Heart left ventricle (tissue), 16 donors: ENCODE data around the gene CD24. TPM values are rescaled to one million over a fixed set of nuclear protein-coding genes. Genes with fewer than 3 reads are reported as not detected.

ENCODE experiments used
- ATAC-seq, 4 donors: fragments of 200-7000 bp; cut with Tn5 transposase; one replicate each; pipeline ENCODE4 v1.9.1; 2020 to 2022; ENCODE audit warnings: moderate library complexity in 4 of 4, mild to moderate bottlenecking in 3 of 4, moderate number of reproducible peaks in 1 of 4
- DNase-seq, 5 donors: peaks; one replicate each; pipeline ENCODE4 v3.0.0-alpha.2; 2020
- H3K27ac ChIP-seq, 12 donors: fragments of 200-600 bp; sonication (generic) in 4 of 12; one replicate each; pipeline versions ENCODE4 v1.5.0 to v1.8.0; 2016 to 2022; ENCODE audit warnings: mild to moderate bottlenecking in 2 of 12
- H3K27me3 ChIP-seq, 9 donors: fragments of 200-600 bp; sonication (generic) in 2 of 9; one replicate each; pipeline versions ENCODE4 v1.5.1 to v1.8.0; 2016 to 2022; ENCODE audit warnings: mild to moderate bottlenecking in 3 of 9
- H3K36me3 ChIP-seq, 9 donors: fragments of 200-600 bp; sonication (generic) in 2 of 9; one replicate each; pipeline versions ENCODE4 v1.5.0 to v1.8.0; 2018 to 2022; ENCODE audit warnings: mild to moderate bottlenecking in 2 of 9
- H3K4me1 ChIP-seq, 12 donors: fragments of 200-600 bp; sonication (generic) in 4 of 12; one replicate each; pipeline versions ENCODE4 v1.5.0 to v1.8.0; 2016 to 2022; ENCODE audit warnings: mild to moderate bottlenecking in 3 of 12
- H3K4me3 ChIP-seq, 12 donors: fragments of 200-600 bp; sonication (generic) in 4 of 12; one replicate each; pipeline versions ENCODE4 v1.5.0 to v1.8.0; 2017 to 2022; ENCODE audit warnings: mild to moderate bottlenecking in 9 of 12, moderate library complexity in 4 of 12
- H3K9me3 ChIP-seq, 12 donors: fragments of 200-600 bp; sonication (generic) in 4 of 12; one replicate each; pipeline versions ENCODE4 v1.5.0 to v1.8.0; 2016 to 2022; ENCODE audit warnings: mild to moderate bottlenecking in 1 of 12
- POLR2A ChIP-seq, 2 donors: fragments of 450-650 bp; IDR thresholded peaks; one replicate each; pipeline ENCODE4 v1.6.1; 2017; ENCODE audit warnings: antibody characterized with exemption in 2 of 2, mild to moderate bottlenecking in 2 of 2, moderate library complexity in 2 of 2
- WGBS, 4 donors: extraction: QIAGEN DNeasy Blood & Tissue Kit in 2 of 4; methylation state at CpG; one replicate each; pipeline versions ENCODE4 v1.1.5 to v1.1.7; 2013 to 2018; 5-methylcytosine and 5-hydroxymethylcytosine counted together
- intact Hi-C, 10 donors: fragments of 100-400 bp; cut with DNase I; formaldehyde crosslinking; loops; one replicate each; pipeline versions ENCODE4 v1.11.1 to v1.14.2; 2022
- polyA plus RNA-seq, 2 donors: library from polyadenylated mRNA; stranded (reverse); fragments of 200-250 nt; gene quantifications; one replicate each; pipeline ENCODE4 v1.2.3, GENCODE V29; 2013
- total RNA-seq, 9 donors: library from RNA; depleted of rRNA in 2 of 9; stranded (reverse); fragments of >200 nt in 2 of 9; fragmentation: NEBNext Ultra II Directional in 3 of 9; extraction: Animal tissue kit (Norgen Biotek cat#: 25700) in 3 of 9; gene quantifications; one replicate each; pipeline versions ENCODE4 v1.1.0 to v1.2.4, GENCODE V29; 2016 to 2023
- TF ChIP-seq, protein P1 (sequence below), 12 donors: fragments of 200-600 bp; sonication (generic) in 4 of 12; IDR thresholded peaks; one replicate each; pipeline versions ENCODE4 v1.5.0 to v1.8.0; 2018 to 2022; ENCODE audit warnings: antibody characterized with exemption in 12 of 12, mild to moderate bottlenecking in 5 of 12
- donor health status: ischemic (EF 13 %, LVEDD 7.1; RV severe dilation, severe dysfunction).
- donor health status: healthy with polysubstance abuse.
- donor health status: DM: no; HTN: yes; CAD: no.
- donor health status: DM: no; HTN: no; CAD: no.
- donor health status: ischemic (EF 25% LVEDD 6.9; RV normal size, moderate dysfunction).
- donor health status: ischemic (EF 25% LVEDD 5.7; RV mildly dilated, moderate dysfunction).
- donor health status: healthy.
- donor health status: DM: yes; HTN: yes; CAD: no.
- donor health status: ischemic (EF 35%, LVEDD 5.7; RV mildly dilated, moderate dysfunction).
- donor health status: nonischemic (EF 11% LVEDD 7.7; RV severe dilation, severe dysfunction).
- donor health status: DM: yes; HTN: yes; CAD: no.
- donor health status: PGD.
- donor health status: ischemic (EF 29% LVEDD 5.4; RV normal size, mild dysfunction).
- donor health status: nonischemic (EF 23%, LVEDD 6.1; RV moderate dilation, normal function).

CD24 gene
- total and polyA plus RNA-seq, 11 donors: 0.16 to 2.8 (median 0.90) TPM; not detected in 3

DNA sequence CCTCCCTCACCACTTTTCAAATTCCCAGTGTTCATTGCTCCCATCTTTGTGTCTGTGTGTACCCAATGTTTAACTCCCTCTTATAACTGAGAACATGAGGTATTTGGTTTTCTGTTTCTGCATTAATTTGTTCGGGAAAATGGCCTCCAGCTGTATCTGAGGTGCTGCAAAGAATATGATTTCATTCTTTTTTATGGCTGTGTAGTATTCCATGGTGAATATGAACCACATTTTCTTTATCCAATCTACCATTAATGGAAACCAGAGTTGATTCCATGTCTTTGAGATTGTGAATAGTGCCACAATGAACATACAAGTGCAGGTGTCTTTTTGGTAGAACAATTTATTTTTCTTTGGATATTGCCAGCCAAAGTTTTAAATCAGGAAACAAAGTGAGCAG, 10.4 kb downstream of the CD24 start:
- H3K9me3 ChIP-seq: no peaks in the 10 kb centered on the region
- DNase-seq (no peak), ATAC-seq (no peak)
- WGBS, 4 donors: 55 to 68% (median 64%) methylated on average over 1 of the region's 1 CpG
- no peaks in the 10 kb centered on the region for H3K4me1 ChIP-seq
- no peak overlapping the region for H3K27ac ChIP-seq
- H3K4me3 ChIP-seq: no peak overlapping the region
- no peak for TF ChIP-seq POLR2A (IDR thresholded peaks at IDR 0.05)
- TF ChIP-seq, protein P1, sequence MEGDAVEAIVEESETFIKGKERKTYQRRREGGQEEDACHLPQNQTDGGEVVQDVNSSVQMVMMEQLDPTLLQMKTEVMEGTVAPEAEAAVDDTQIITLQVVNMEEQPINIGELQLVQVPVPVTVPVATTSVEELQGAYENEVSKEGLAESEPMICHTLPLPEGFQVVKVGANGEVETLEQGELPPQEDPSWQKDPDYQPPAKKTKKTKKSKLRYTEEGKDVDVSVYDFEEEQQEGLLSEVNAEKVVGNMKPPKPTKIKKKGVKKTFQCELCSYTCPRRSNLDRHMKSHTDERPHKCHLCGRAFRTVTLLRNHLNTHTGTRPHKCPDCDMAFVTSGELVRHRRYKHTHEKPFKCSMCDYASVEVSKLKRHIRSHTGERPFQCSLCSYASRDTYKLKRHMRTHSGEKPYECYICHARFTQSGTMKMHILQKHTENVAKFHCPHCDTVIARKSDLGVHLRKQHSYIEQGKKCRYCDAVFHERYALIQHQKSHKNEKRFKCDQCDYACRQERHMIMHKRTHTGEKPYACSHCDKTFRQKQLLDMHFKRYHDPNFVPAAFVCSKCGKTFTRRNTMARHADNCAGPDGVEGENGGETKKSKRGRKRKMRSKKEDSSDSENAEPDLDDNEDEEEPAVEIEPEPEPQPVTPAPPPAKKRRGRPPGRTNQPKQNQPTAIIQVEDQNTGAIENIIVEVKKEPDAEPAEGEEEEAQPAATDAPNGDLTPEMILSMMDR (IDR thresholded peaks at IDR 0.05): no peak
- intact Hi-C loops: no loop called here
- H3K36me3 ChIP-seq: no peaks in the 10 kb centered on the region
- H3K27me3 ChIP-seq: peaks cover 0 to 21% (median 0%) of the 10 kb centered on the region in 9 donors

DNA sequence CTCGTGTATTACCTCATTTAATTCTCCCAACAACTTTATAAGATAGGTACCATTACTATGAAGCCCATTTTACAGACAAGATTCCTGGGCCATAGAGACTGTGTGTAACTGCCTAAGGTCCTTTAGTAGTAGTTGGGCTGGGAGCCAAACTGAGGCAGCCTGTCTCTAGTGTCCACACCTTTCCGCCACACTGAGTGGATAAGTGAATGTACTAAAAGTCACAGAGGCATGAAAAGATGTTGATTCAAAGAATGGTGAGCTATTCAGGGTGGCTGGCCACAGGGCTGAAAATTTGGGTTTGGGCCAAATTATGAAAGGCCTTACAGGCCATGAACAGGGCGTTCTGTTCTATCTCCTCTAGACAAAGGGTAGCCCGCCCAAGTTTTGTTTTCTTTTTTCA, 11.0 kb downstream of the CD24 start:
- H3K27me3 ChIP-seq: peaks cover 0 to 21% (median 0%) of the 10 kb centered on the region in 9 donors

DNA sequence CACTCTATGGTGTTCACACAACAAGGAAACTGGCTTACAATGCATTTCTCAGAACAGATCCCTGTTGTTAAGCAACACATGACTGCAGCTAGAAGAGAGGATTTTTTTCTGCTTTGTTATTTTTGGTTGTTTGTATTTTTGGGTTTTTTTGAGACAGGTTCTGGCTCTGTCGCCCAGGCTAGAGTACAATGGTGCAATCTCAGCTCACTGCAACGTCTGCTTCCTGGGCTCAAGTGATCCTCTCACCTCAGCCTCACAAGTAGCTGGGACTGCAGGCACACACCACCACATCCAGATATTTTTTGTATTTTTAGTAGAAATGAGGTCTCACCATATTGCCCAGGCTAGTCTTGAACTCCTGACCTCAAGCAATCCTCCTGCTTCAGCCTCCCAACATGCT, 12.7 kb downstream of the CD24 start:
- TF ChIP-seq POLR2A (IDR thresholded peaks at IDR 0.05): no peak
- TF ChIP-seq, protein P1 (IDR thresholded peaks at IDR 0.05): no peak
- Histone ChIP-seq H3K36me3 (no peaks in the 10 kb centered on the region), H3K9me3 (no peaks in the 10 kb centered on the region), H3K27ac (no peak overlapping the region), H3K27me3 (peaks cover 0 to 8% (median 0%) of the 10 kb centered on the region in 9 donors), H3K4me3 (no peak overlapping the region), H3K4me1 (no peaks in the 10 kb centered on the region)
- no peak for ATAC-seq
- WGBS, 4 donors: 60 to 68% (median 63%) methylated on average over 2 of the region's 2 CpGs
- no peak for DNase-seq
- intact Hi-C loops: no loop called here

More for the DNA sequence above, 11.0 kb downstream of the CD24 start:
- no peak for ATAC-seq
- no peaks in the 10 kb centered on the region for H3K36me3 ChIP-seq
- TF ChIP-seq, protein P1 (IDR thresholded peaks at IDR 0.05): no peak
- no peaks in the 10 kb centered on the region for H3K4me1 ChIP-seq
- intact Hi-C loops: no loop called here
- no peak for DNase-seq
- no peak overlapping the region for H3K27ac ChIP-seq
- 80 to 84% (median 81%) methylated on average over 4 of the region's 4 CpGs for WGBS, 4 donors
- no peaks in the 10 kb centered on the region for H3K9me3 ChIP-seq
- H3K4me3 ChIP-seq: no peak overlapping the region

DNA sequence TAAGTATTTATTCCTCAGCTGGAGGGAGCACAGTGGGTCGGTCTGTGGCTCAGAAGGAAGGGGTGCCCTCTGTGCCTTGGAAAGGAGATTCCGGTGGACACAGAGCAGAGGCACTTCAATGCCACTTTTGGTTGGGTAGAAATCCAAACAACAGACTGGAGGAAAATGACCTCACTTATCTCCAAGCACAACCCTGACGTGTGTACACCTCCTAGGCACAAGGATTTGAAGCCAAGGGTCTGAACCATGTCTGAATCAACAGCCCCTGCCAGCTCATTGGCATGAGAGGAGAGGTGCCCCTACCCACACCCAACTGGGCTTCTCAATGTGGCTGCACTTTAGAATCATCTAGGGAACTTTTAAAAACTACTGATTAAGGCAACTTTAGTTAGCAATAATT, 13.4 kb downstream of the CD24 start:
- TF ChIP-seq POLR2A (IDR thresholded peaks at IDR 0.05): no peak
- TF ChIP-seq, protein P1 (IDR thresholded peaks at IDR 0.05): no peak
- Histone ChIP-seq H3K4me1 (no peaks in the 10 kb centered on the region), H3K9me3 (no peaks in the 10 kb centered on the region), H3K27me3 (peaks cover 0 to 7% (median 0%) of the 10 kb centered on the region in 9 donors), H3K36me3 (no peaks in the 10 kb centered on the region), H3K27ac (no peak overlapping the region), H3K4me3 (no peak overlapping the region)
- no peak for ATAC-seq
- 58 to 72% (median 67%) methylated on average over 3 of the region's 3 CpGs for WGBS, 4 donors
- no peak for DNase-seq
- intact Hi-C loops: no loop called here
